MM.1S (cell line): ENCODE data around the gene HPS5.

Experiments
- CTCF ChIP-seq: fragments of 300-600 bp; sonication (generic); IDR thresholded peaks from 2 replicates; pipeline ENCODE4 v1.5.1; 2016; ENCODE audit warnings: antibody characterized with exemption, low read length, mixed read lengths
- EZH2phosphoT487 ChIP-seq: fragments of 300-600 bp; sonication (generic); IDR thresholded peaks from 2 replicates; pipeline ENCODE4 v1.6.1; 2018; ENCODE audit warnings: antibody characterized with exemption, low read length

DNA sequence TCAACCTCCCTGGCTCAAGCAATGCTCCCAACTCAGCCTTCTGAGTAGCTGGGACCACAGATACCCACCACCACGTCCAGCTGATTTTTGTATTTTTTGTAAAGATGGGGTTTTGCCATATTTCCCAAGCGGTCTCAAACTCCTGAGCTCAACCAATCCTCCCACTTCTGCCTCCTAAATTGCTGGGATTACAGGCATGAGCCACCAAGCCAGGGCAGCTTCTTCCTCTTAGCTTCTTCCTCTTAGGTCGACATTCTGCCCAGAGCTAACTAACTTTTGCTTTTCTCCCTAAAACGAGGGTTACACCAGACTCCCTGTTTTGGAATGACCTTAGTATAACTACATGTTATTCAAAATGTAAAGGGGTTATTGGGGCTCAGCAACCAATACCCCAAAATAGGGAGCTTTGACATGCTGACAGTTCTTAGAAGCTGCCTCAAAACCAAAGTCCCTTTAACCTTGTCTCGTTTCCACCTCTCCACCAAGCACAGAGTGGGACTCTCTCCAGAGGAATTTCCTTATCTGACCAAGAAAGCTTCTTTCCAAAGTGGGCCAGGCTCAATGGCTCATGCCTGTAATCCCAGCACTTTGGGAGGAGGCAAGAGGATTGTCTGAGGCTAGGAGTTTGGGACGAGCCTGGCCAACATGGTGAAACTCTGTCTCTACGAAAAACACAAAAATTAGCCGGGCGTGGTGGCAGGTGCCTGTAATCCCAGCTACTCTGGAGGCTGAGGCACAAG, 7.0 kb downstream of the HPS5 start:
- TF ChIP-seq CTCF: no peak
- TF ChIP-seq EZH2phosphoT487: no peak
